Loucy (cell line): ENCODE data around the gene GPATCH2L.

Experiments used
- H2AFZ ChIP-seq: fragments of 200-600 bp; sonication (generic); 2 replicates; pipeline ENCODE4 v1.6.0; 2016; ENCODE audit warnings: antibody characterized with exemption, mild to moderate bottlenecking, low read length, moderate library complexity
- H3F3A ChIP-seq: fragments of 200-600 bp; 2 replicates; pipeline ENCODE4 v1.6.0; 2016; ENCODE audit warnings: antibody characterized with exemption, low read depth, mild to moderate bottlenecking
- H3K27me3 ChIP-seq: fragments of 200-600 bp; sonication (generic); 2 replicates; pipeline ENCODE4 v1.6.1; 2014; ENCODE audit warnings: low read length, mild to moderate bottlenecking; ENCODE audit not compliant: insufficient read depth, poor library complexity, severe bottlenecking
- H3K36me3 ChIP-seq: fragments of 200-600 bp; sonication (generic); 2 replicates; pipeline ENCODE4 v1.6.1; 2016; ENCODE audit warnings: low read length; ENCODE audit not compliant: insufficient read depth
- H3K4me1 ChIP-seq: fragments of 200-600 bp; sonication (generic); 2 replicates; pipeline ENCODE4 v1.5.1; 2014; ENCODE audit warnings: low read length, mild to moderate bottlenecking; ENCODE audit not compliant: insufficient read depth, poor library complexity, severe bottlenecking
- H3K4me2 ChIP-seq: fragments of 200-600 bp; sonication (generic); 2 replicates; pipeline ENCODE4 v1.6.0; 2014; ENCODE audit warnings: antibody characterized with exemption, low read length, low read depth, mild to moderate bottlenecking; ENCODE audit not compliant: poor library complexity, severe bottlenecking
- H3K4me3 ChIP-seq: fragments of 200-600 bp; sonication (generic); 2 replicates; pipeline ENCODE4 v1.5.1; 2014; ENCODE audit warnings: low read length, mild to moderate bottlenecking, mixed read lengths; ENCODE audit not compliant: poor library complexity, severe bottlenecking
- H3K79me2 ChIP-seq: fragments of 200-600 bp; sonication (generic); 2 replicates; pipeline ENCODE4 v1.6.1; 2014; ENCODE audit warnings: low read length; ENCODE audit not compliant: insufficient read depth
- H3K9ac ChIP-seq: fragments of 200-600 bp; sonication (generic); 2 replicates; pipeline ENCODE4 v1.6.0; 2014; ENCODE audit warnings: mild to moderate bottlenecking, low read depth, low read length, moderate library complexity; ENCODE audit not compliant: poor library complexity, severe bottlenecking
- H3K9me2 ChIP-seq: fragments of 200-600 bp; sonication (generic); replicated peaks from 2 replicates; pipeline ENCODE4 v1.6.1; 2016; ENCODE audit warnings: low read depth, low read length, mixed read lengths
- H3K9me3 ChIP-seq: fragments of 200-600 bp; sonication (generic); 2 replicates; pipeline ENCODE4 v1.6.1; 2014; ENCODE audit warnings: mild to moderate bottlenecking, antibody characterized with exemption, low read length, low read depth; ENCODE audit not compliant: insufficient read depth
- H4K20me1 ChIP-seq: fragments of 200-600 bp; sonication (generic); 2 replicates; pipeline ENCODE4 v1.6.0; 2014; ENCODE audit warnings: antibody characterized with exemption, low read length, mild to moderate bottlenecking; ENCODE audit not compliant: insufficient read depth, poor library complexity, severe bottlenecking
- EZH2phosphoT487 ChIP-seq: fragments of 200-600 bp; IDR thresholded peaks from 2 replicates; pipeline ENCODE4 v1.6.1; 2018; ENCODE audit warnings: antibody characterized with exemption, mild to moderate bottlenecking, moderate library complexity, borderline replicate concordance
- TF ChIP-seq, protein P1 (sequence below): fragments of 200-600 bp; sonication (generic); conservative IDR thresholded peaks from 2 replicates; pipeline ENCODE4 v1.5.1; 2014; ENCODE audit warnings: mild to moderate bottlenecking, antibody characterized with exemption, low read length

GPATCH2L gene

DNA sequence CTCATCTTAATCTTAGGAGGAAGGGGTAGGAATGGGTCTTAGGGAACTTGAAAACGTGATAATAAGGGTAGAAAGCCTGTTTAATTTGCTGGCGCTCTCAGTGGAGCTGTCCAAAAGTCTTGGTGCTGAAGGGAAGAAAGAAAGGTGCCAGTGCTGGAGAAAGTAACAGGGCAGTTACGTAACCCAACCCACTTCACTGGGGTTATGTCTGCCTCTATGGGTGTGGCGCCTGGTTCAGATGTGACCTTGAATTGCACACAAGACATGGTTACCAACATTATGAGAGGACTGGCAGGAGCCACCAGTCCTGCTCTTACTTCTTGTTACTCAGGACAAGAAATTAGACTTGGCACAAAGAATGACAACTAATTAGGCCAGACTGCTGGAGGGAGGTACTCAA is 18.6 kb upstream of the GPATCH2L start:
- Histone ChIP-seq H3F3A (no peaks in the 10 kb centered on the region), H3K36me3 (no peaks in the 10 kb centered on the region), H4K20me1 (no peaks in the 10 kb centered on the region), H3K4me3 (no peak overlapping the region), H3K9me3 (no peaks in the 10 kb centered on the region), H3K9ac (no peak overlapping the region), H3K4me1 (no peaks in the 10 kb centered on the region), H3K79me2 (no peaks in the 10 kb centered on the region), H3K9me2 (no peaks in the 10 kb centered on the region), H3K4me2 (no peak overlapping the region), H2AFZ (no peak overlapping the region), H3K27me3 (no peaks in the 10 kb centered on the region)
- TF ChIP-seq, protein P1, sequence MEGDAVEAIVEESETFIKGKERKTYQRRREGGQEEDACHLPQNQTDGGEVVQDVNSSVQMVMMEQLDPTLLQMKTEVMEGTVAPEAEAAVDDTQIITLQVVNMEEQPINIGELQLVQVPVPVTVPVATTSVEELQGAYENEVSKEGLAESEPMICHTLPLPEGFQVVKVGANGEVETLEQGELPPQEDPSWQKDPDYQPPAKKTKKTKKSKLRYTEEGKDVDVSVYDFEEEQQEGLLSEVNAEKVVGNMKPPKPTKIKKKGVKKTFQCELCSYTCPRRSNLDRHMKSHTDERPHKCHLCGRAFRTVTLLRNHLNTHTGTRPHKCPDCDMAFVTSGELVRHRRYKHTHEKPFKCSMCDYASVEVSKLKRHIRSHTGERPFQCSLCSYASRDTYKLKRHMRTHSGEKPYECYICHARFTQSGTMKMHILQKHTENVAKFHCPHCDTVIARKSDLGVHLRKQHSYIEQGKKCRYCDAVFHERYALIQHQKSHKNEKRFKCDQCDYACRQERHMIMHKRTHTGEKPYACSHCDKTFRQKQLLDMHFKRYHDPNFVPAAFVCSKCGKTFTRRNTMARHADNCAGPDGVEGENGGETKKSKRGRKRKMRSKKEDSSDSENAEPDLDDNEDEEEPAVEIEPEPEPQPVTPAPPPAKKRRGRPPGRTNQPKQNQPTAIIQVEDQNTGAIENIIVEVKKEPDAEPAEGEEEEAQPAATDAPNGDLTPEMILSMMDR = no peak

- H3K4me3 ChIP-seq = no peak overlapping the region
- no peaks in the 10 kb centered on the region for H3K79me2 ChIP-seq
- no peak overlapping the region for H3K4me2 ChIP-seq
- no peaks in the 10 kb centered on the region for H3K27me3 ChIP-seq
- H4K20me1 ChIP-seq = no peaks in the 10 kb centered on the region
- H3K9me2 ChIP-seq = no peaks in the 10 kb centered on the region
- no peak overlapping the region for H3K9ac ChIP-seq
- no peaks in the 10 kb centered on the region for H3K36me3 ChIP-seq
- H3K4me1 ChIP-seq = no peaks in the 10 kb centered on the region
- no peaks in the 10 kb centered on the region for H3F3A ChIP-seq
- no peaks in the 10 kb centered on the region for H3K9me3 ChIP-seq
- no peak overlapping the region for H2AFZ ChIP-seq
- no peak for TF ChIP-seq EZH2phosphoT487
- TF ChIP-seq, protein P1 = no peak
These were observed 17.5 kb upstream of the GPATCH2L start for GRCh38 chr14:76134231-76134630.

- H3K4me2 ChIP-seq = no peak overlapping the region
- H2AFZ ChIP-seq = no peak overlapping the region
- H3F3A ChIP-seq = no peaks in the 10 kb centered on the region
- TF ChIP-seq, protein P1 = no peak
- TF ChIP-seq EZH2phosphoT487 = no peak
- no peaks in the 10 kb centered on the region for H3K36me3 ChIP-seq
- H3K9me2 ChIP-seq = no peaks in the 10 kb centered on the region
- H4K20me1 ChIP-seq = no peaks in the 10 kb centered on the region
- H3K4me3 ChIP-seq = no peak overlapping the region
- no peaks in the 10 kb centered on the region for H3K9me3 ChIP-seq
- H3K27me3 ChIP-seq = no peaks in the 10 kb centered on the region
- H3K4me1 ChIP-seq = no peaks in the 10 kb centered on the region
- no peaks in the 10 kb centered on the region for H3K79me2 ChIP-seq
- no peak overlapping the region for H3K9ac ChIP-seq
These were observed 16.0 kb upstream of the GPATCH2L start for GRCh38 chr14:76135722-76136121.
